ENCODE results near the gene UQCRHL. TPM values are rescaled to one million over a fixed set of nuclear protein-coding genes. Genes with fewer than 3 reads are reported as not detected.

UQCRHL gene
- total RNA-seq, 5 donors from 2014 or later (not counting 1 experiment from before 2014, with no cell fraction given), result 0.68 to 1.3 (median 1.1) TPM

GRCh38 chr1:15796086-15796462 lies 11.4 kb downstream of the UQCRHL start:
- no peak overlapping the region for H3K27ac Mint-ChIP-seq
- Histone ChIP-seq H3K9me3 (no peaks in the 10 kb centered on the region), H3K27me3 (replicated peaks in 1 of 2; ENCODE audit: control insufficient read depth in 2 of 2, extremely low read depth in 1 of 2, insufficient read depth in 2 of 2, low read length in 1 of 2) (peaks cover 0 to 23% of the 10 kb centered on the region in 2 experiments), H3K4me3 (ENCODE audit: control insufficient read depth in 1 of 2, extremely low read depth in 1 of 2, low read length in 1 of 2) (no peak overlapping the region), H3K27ac (ENCODE audit: low read length) (no peak overlapping the region), H3K4me1 (ENCODE audit: control insufficient read depth in 1 of 2, extremely low read depth in 1 of 2, insufficient read depth in 2 of 2, low read length in 2 of 2) (peaks cover 0 to 5% of the 10 kb centered on the region in 2 experiments), H3K36me3 (ENCODE audit: control insufficient read depth in 2 of 2, extremely low read depth in 1 of 2, insufficient read depth in 1 of 2, low read length in 1 of 2) (no peaks in the 10 kb centered on the region)
- WGBS (ENCODE audit: insufficient coverage), result no CpG with 5 or more reads among the region's 2 CpGs
- H3K4me1 Mint-ChIP-seq, result peaks cover 3 to 6% (median 3%) of the 10 kb centered on the region in 3 donors
- CTCF ChIA-PET, result interaction anchor here (0.6 to 0.7 kb wide), 2 partner anchors 18 to 179 kb away, joined by 3 to 4 read pairs; no protein-coding TSS in a partner anchor
- no peak overlapping the region for H3K4me3 Mint-ChIP-seq
- ATAC-seq (replicated peaks in 1 of 4) (no peak), DNase-seq (no peak)
- no peaks in the 10 kb centered on the region for H3K9me3 Mint-ChIP-seq
- POLR2A ChIA-PET, result interaction anchor here in 1 of 2 donors (0.6 kb wide), 1 partner anchor 259 kb away, joined by 5 read pairs; no protein-coding TSS in a partner anchor
- H3K36me3 Mint-ChIP-seq, result no peaks in the 10 kb centered on the region
- H3K27me3 Mint-ChIP-seq, result peaks cover 3 to 9% of the 10 kb centered on the region in 2 donors

GRCh38 chr1:15788624-15789301 lies 18.7 kb downstream of the UQCRHL start:
- H3K27ac Mint-ChIP-seq, result no peak overlapping the region
- H3K27ac ChIP-seq (ENCODE audit: low read length), result no peak overlapping the region
- peaks cover 3 to 6% (median 3%) of the 10 kb centered on the region in 3 donors for H3K4me1 Mint-ChIP-seq
- 55% methylated on average over 10 of the region's 13 CpGs for WGBS (ENCODE audit: insufficient coverage)
- H3K27me3 Mint-ChIP-seq, result peaks cover 11 to 14% of the 10 kb centered on the region in 2 donors
- H3K4me1 ChIP-seq (ENCODE audit: control insufficient read depth in 1 of 2, extremely low read depth in 1 of 2, insufficient read depth in 2 of 2, low read length in 2 of 2), result peaks cover 0 to 5% of the 10 kb centered on the region in 2 experiments
- H3K36me3 ChIP-seq (ENCODE audit: control insufficient read depth in 2 of 2, extremely low read depth in 1 of 2, insufficient read depth in 1 of 2, low read length in 1 of 2), result no peaks in the 10 kb centered on the region
- H3K9me3 ChIP-seq, result no peaks in the 10 kb centered on the region
- H3K36me3 Mint-ChIP-seq, result no peaks in the 10 kb centered on the region
- ChIA-PET CTCF (interaction anchor here (0.7 to 1.2 kb wide), 2 partner anchors 10 to 113 kb away, joined by 3 to 6 read pairs; no protein-coding TSS in a partner anchor), POLR2A (interaction anchor here in 1 of 2 donors (0.9 kb wide), 1 partner anchor 10 kb away, joined by 10 read pairs; no protein-coding TSS in a partner anchor)
- no peak overlapping the region for H3K4me3 ChIP-seq (ENCODE audit: control insufficient read depth in 1 of 2, extremely low read depth in 1 of 2, low read length in 1 of 2)
- H3K4me3 Mint-ChIP-seq, result no peak overlapping the region
- ATAC-seq (replicated peaks in 1 of 4), result no peak
- H3K9me3 Mint-ChIP-seq, result no peaks in the 10 kb centered on the region
- H3K27me3 ChIP-seq (replicated peaks in 1 of 2; ENCODE audit: control insufficient read depth in 2 of 2, extremely low read depth in 1 of 2, insufficient read depth in 2 of 2, low read length in 1 of 2), result peaks cover 0 to 30% of the 10 kb centered on the region in 2 experiments
- DNase-seq, result no peak

- Mint-ChIP-seq H3K4me3 (no peak overlapping the region), H3K36me3 (no peaks in the 10 kb centered on the region), H3K9me3 (no peaks in the 10 kb centered on the region), H3K4me1 (no peaks in the 10 kb centered on the region), H3K27me3 (peaks cover 9 to 14% of the 10 kb centered on the region in 2 donors), H3K27ac (no peak overlapping the region)
- ATAC-seq (replicated peaks in 1 of 4) (no peak), DNase-seq (no peak)
- 91% methylated on average over 9 of the region's 10 CpGs for WGBS (ENCODE audit: insufficient coverage)
- Histone ChIP-seq H3K36me3 (ENCODE audit: control insufficient read depth in 2 of 2, extremely low read depth in 1 of 2, insufficient read depth in 1 of 2, low read length in 1 of 2) (no peaks in the 10 kb centered on the region), H3K27ac (ENCODE audit: low read length) (no peak overlapping the region), H3K27me3 (replicated peaks in 1 of 2; ENCODE audit: control insufficient read depth in 2 of 2, extremely low read depth in 1 of 2, insufficient read depth in 2 of 2, low read length in 1 of 2) (peaks cover 0 to 30% of the 10 kb centered on the region in 2 experiments), H3K9me3 (no peaks in the 10 kb centered on the region), H3K4me3 (ENCODE audit: control insufficient read depth in 1 of 2, extremely low read depth in 1 of 2, low read length in 1 of 2) (no peak overlapping the region), H3K4me1 (ENCODE audit: control insufficient read depth in 1 of 2, extremely low read depth in 1 of 2, insufficient read depth in 2 of 2, low read length in 2 of 2) (no peaks in the 10 kb centered on the region)
- ChIA-PET CTCF (no interaction called here), POLR2A (no interaction called here)
These were observed 20.9 kb downstream of the UQCRHL start for GRCh38 chr1:15786581-15786980.

- no peaks in the 10 kb centered on the region for H3K36me3 ChIP-seq (ENCODE audit: control insufficient read depth in 2 of 2, extremely low read depth in 1 of 2, insufficient read depth in 1 of 2, low read length in 1 of 2)
- Mint-ChIP-seq H3K27ac (no peak overlapping the region), H3K4me3 (no peak overlapping the region), H3K27me3 (peaks cover 6 to 10% of the 10 kb centered on the region in 2 donors), H3K36me3 (no peaks in the 10 kb centered on the region), H3K4me1 (no peaks in the 10 kb centered on the region), H3K9me3 (no peaks in the 10 kb centered on the region)
- CTCF ChIA-PET, result interaction anchor here in 1 of 2 donors (0.6 kb wide), 1 partner anchor 62 kb away, joined by 4 read pairs; the partner anchor contains the start of gene SPEN
- DNase-seq, result no peak
- H3K27ac ChIP-seq (ENCODE audit: low read length), result no peak overlapping the region
- peaks cover 0 to 27% of the 10 kb centered on the region in 2 experiments for H3K27me3 ChIP-seq (replicated peaks in 1 of 2; ENCODE audit: control insufficient read depth in 2 of 2, extremely low read depth in 1 of 2, insufficient read depth in 2 of 2, low read length in 1 of 2)
- H3K4me1 ChIP-seq (ENCODE audit: control insufficient read depth in 1 of 2, extremely low read depth in 1 of 2, insufficient read depth in 2 of 2, low read length in 2 of 2), result no peaks in the 10 kb centered on the region
- WGBS (ENCODE audit: insufficient coverage), result 100% methylated on average over 1 of the region's 8 CpGs
- no peak overlapping the region for H3K4me3 ChIP-seq (ENCODE audit: control insufficient read depth in 1 of 2, extremely low read depth in 1 of 2, low read length in 1 of 2)
- POLR2A ChIA-PET, result no interaction called here
- H3K9me3 ChIP-seq, result no peaks in the 10 kb centered on the region
- ATAC-seq (replicated peaks in 1 of 4), result no peak
These were observed 21.8 kb downstream of the UQCRHL start for GRCh38 chr1:15785683-15786082.

- no peak for DNase-seq
- no peak overlapping the region for H3K27ac Mint-ChIP-seq
- 100% methylated on average over 2 of the region's 7 CpGs for whole genome bisulfite sequencing (ENCODE audit: insufficient coverage)
These were observed 29.3 kb downstream of the UQCRHL start for GRCh38 chr1:15777909-15778707.

GRCh38 chr1:15775706-15776105 lies 31.7 kb downstream of the UQCRHL start:
- 80% methylated on average over 1 of the region's 2 CpGs for WGBS (ENCODE audit: insufficient coverage)
- no peaks in the 10 kb centered on the region for H3K9me3 ChIP-seq
- Mint-ChIP-seq H3K4me1 (no peaks in the 10 kb centered on the region), H3K9me3 (no peaks in the 10 kb centered on the region), H3K27me3 (peaks cover 9 to 14% of the 10 kb centered on the region in 2 donors), H3K36me3 (no peaks in the 10 kb centered on the region), H3K4me3 (no peak overlapping the region), H3K27ac (no peak overlapping the region)
- peaks cover 0 to 28% of the 10 kb centered on the region in 2 experiments for H3K27me3 ChIP-seq (replicated peaks in 1 of 2; ENCODE audit: control insufficient read depth in 2 of 2, extremely low read depth in 1 of 2, insufficient read depth in 2 of 2, low read length in 1 of 2)
- no peaks in the 10 kb centered on the region for H3K4me1 ChIP-seq (ENCODE audit: control insufficient read depth in 1 of 2, extremely low read depth in 1 of 2, insufficient read depth in 2 of 2, low read length in 2 of 2)
- no peak overlapping the region for H3K27ac ChIP-seq (ENCODE audit: low read length)
- ATAC-seq (replicated peaks in 1 of 4) (no peak), DNase-seq (no peak)
- no peak overlapping the region for H3K4me3 ChIP-seq (ENCODE audit: control insufficient read depth in 1 of 2, extremely low read depth in 1 of 2, low read length in 1 of 2)
- POLR2A ChIA-PET, result no interaction called here
- CTCF ChIA-PET, result no interaction called here
- no peaks in the 10 kb centered on the region for H3K36me3 ChIP-seq (ENCODE audit: control insufficient read depth in 2 of 2, extremely low read depth in 1 of 2, insufficient read depth in 1 of 2, low read length in 1 of 2)

More at GRCh38 chr1:15777909-15778707, 29.3 kb downstream of the UQCRHL start:
- no peaks in the 10 kb centered on the region for H3K4me1 Mint-ChIP-seq
- no peaks in the 10 kb centered on the region for H3K9me3 Mint-ChIP-seq
- Histone ChIP-seq H3K4me3 (ENCODE audit: control insufficient read depth in 1 of 2, extremely low read depth in 1 of 2, low read length in 1 of 2) (no peak overlapping the region), H3K27me3 (replicated peaks in 1 of 2; ENCODE audit: control insufficient read depth in 2 of 2, extremely low read depth in 1 of 2, insufficient read depth in 2 of 2, low read length in 1 of 2) (peaks cover 0 to 16% of the 10 kb centered on the region in 2 experiments), H3K9me3 (no peaks in the 10 kb centered on the region), H3K27ac (ENCODE audit: low read length) (no peak overlapping the region), H3K36me3 (ENCODE audit: control insufficient read depth in 2 of 2, extremely low read depth in 1 of 2, insufficient read depth in 1 of 2, low read length in 1 of 2) (no peaks in the 10 kb centered on the region), H3K4me1 (ENCODE audit: control insufficient read depth in 1 of 2, extremely low read depth in 1 of 2, insufficient read depth in 2 of 2, low read length in 2 of 2) (no peaks in the 10 kb centered on the region)
- peaks cover 0 to 2% of the 10 kb centered on the region in 2 donors for H3K27me3 Mint-ChIP-seq
- ATAC-seq (replicated peaks in 1 of 4), result no peak
- CTCF ChIA-PET, result interaction anchor here in 1 of 2 donors (0.7 kb wide), 1 partner anchor 18 kb away, joined by 4 read pairs; no protein-coding TSS in a partner anchor
- no peaks in the 10 kb centered on the region for H3K36me3 Mint-ChIP-seq
- H3K4me3 Mint-ChIP-seq, result no peak overlapping the region
- POLR2A ChIA-PET, result interaction anchor here in 1 of 2 donors (1.0 kb wide), 1 partner anchor 10 kb away, joined by 10 read pairs; no protein-coding TSS in a partner anchor

Measured in T-cell (primary cell).